Measurements from ENCODE around the gene BARX2.

The BARX2 gene

DNA sequence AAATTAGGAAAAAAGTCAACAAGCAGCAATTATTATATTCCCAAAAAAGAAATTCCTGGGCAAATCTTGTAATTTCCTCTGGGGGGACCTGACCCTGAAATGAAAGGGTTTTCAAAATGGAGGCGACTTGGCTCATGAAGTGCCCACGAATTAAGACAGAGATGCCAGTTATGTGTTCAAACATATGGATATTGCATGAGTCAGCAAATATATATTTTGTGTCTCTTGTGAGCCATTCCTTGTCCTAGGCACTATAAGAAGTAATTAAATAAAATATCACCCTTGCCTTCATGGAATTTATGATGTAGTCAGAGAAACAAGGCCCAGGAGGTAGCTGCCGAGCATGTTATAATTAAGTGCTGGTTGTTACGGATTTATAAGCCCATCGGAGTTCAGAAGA, 68.6 kb downstream of the BARX2 start:
- no peak for DNase-seq (ENCODE audit: low read depth)
- TF ChIP-seq, protein P1, sequence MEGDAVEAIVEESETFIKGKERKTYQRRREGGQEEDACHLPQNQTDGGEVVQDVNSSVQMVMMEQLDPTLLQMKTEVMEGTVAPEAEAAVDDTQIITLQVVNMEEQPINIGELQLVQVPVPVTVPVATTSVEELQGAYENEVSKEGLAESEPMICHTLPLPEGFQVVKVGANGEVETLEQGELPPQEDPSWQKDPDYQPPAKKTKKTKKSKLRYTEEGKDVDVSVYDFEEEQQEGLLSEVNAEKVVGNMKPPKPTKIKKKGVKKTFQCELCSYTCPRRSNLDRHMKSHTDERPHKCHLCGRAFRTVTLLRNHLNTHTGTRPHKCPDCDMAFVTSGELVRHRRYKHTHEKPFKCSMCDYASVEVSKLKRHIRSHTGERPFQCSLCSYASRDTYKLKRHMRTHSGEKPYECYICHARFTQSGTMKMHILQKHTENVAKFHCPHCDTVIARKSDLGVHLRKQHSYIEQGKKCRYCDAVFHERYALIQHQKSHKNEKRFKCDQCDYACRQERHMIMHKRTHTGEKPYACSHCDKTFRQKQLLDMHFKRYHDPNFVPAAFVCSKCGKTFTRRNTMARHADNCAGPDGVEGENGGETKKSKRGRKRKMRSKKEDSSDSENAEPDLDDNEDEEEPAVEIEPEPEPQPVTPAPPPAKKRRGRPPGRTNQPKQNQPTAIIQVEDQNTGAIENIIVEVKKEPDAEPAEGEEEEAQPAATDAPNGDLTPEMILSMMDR (IDR thresholded peaks at IDR 0.05; ENCODE audit: low read length, missing control alignments), result no peak
- no peak overlapping the region for H3K4me3 ChIP-seq (replicated peaks; ENCODE audit: low read depth, low read length)

DNA sequence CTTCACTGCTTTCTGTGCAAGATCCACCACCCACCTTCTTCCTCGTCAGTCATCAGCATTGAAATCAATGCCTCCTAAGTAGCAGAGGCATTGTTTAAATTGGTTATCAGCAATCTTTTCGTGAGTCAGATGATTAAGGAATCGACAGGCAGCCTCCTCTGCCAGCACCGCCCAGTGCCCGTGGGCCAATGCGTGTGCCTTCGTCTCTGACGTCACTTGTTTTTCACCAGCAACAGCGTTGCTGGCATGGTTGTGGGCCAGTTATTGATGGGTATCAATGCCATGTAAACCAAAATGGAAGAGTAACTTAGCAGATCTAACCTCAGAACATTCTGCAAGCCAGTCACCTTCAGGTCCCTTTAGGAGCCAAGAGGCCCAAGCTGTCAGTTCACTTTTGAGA, 69.6 kb downstream of the BARX2 start:
- H3K4me3 ChIP-seq (replicated peaks; ENCODE audit: low read depth, low read length), result no peak overlapping the region
- TF ChIP-seq, protein P1 (IDR thresholded peaks at IDR 0.05; ENCODE audit: low read length, missing control alignments), result no peak
- DNase-seq (ENCODE audit: low read depth), result no peak

DNA sequence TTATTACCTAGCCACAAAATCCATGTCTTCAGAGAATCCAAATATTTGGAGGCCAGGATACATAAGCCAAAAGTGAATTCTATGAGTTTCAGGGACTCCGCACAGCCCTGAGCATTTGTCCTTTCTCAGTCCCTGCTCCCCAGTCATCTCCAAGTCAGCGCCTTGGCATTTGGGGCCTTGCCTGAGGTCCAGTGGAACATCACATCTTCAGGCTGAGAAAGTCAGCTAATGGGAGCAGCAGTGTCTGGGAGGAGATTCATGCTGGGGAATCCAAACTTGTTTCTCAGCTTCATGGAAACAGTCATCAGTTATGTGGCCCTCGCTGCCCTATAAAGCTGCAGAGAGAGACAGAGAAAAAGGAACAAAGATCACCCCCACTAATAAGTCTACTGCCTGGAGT, 70.9 kb downstream of the BARX2 start:
- H3K4me3 ChIP-seq (replicated peaks; ENCODE audit: low read depth, low read length), result no peak overlapping the region
- TF ChIP-seq, protein P1 (IDR thresholded peaks at IDR 0.05; ENCODE audit: low read length, missing control alignments), result no peak
- DNase-seq (ENCODE audit: low read depth), result no peak

DNA sequence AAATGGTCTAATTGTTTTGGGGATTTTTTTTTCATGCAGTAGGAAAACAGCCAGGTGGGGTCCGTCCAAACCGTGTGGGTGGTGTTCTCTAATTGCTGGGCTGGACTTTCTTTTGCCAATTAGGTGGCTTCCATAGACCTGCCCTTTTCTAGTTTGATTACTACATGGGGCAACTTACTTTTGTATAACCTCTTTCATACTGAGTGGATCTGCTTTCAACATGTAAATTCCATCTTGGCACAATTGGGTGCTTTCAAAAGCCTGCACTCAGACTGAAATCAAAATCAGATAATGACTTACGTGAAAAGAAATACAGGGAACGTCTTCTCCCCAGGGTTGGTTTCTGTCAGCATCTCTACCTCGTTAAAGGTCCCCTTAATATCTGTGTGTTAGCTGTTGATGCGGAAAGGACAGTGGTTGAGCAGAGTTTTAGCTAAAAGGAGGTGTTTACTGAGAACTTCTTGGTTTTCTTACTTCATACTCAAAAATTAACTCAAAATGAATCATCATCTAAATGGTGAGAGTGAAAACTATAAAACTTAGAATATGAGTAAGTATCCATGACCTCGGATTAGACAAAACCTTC, 72.1 kb downstream of the BARX2 start:
- DNase-seq (ENCODE audit: low read depth), result no peak
- TF ChIP-seq, protein P1 (IDR thresholded peaks at IDR 0.05; ENCODE audit: low read length, missing control alignments), result no peak
- H3K4me3 ChIP-seq (replicated peaks; ENCODE audit: low read depth, low read length), result no peak overlapping the region

DNA sequence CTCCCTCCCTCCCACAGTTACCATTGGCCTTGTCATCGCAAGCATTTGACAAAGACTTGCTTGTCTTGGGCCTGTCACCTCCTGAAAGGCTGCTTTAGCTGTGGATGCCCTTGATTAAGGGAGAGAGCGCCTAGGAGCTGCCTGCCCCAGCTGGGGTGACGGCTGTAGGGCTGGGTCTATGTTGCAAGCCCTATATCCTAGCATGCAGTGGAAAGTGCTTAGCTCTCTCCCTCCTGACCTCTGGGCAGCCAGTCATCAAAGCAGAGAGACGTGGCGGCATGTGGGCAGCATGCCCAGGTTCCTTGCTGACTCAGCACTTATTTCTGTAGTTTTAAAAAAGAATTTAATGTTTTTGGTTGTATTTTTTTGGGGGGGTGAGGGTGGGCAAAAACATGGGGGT, 75.9 kb downstream of the BARX2 start:
- no peak overlapping the region for H3K4me3 ChIP-seq (replicated peaks; ENCODE audit: low read depth, low read length)
- DNase-seq (ENCODE audit: low read depth), result no peak
- TF ChIP-seq, protein P1 (IDR thresholded peaks at IDR 0.05; ENCODE audit: low read length, missing control alignments), result no peak

DNA sequence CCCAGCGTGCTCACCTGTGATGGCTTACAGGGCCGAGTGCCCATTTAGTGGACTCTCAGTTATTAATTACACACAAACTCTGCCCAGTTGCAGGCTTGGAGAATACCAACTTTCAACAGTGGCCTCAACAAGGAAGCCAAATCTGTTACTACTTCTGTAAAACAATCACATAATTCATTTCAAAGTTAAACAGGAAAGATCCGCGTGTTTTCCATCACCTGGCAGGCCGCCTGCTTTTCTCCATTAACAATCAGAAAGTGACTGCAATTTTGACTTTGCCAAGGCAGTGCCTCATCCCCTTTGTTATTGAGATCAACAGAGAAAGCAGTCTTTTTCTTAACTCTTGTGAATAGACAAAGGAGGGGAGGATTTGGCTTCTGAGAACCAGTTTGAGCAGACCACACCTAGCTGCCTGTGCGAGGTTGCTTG, 77.7 kb downstream of the BARX2 start:
- H3K4me3 ChIP-seq (replicated peaks; ENCODE audit: low read depth, low read length), result no peak overlapping the region
- DNase-seq (ENCODE audit: low read depth), result no peak
- TF ChIP-seq, protein P1 (IDR thresholded peaks at IDR 0.05; ENCODE audit: low read length, missing control alignments), result no peak

DNA sequence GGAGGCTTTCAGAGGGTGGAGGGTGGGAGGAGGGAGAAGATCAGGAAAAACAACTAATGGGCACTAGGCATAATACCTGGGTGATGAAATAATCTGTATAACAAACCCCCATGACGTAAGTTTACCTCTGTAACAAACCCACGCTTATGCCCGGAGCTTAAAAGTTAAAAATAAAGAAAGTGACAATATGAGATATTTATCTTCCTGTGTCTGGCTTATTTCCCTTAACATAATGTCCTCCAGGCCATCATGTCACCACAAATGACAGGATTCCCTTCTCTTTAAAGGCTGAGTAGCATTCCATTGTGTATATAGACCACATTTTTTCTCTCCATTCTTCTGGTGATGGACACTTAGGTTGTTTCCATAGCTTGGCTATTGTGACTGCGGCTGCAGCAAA, 79.5 kb downstream of the BARX2 start:
- DNase-seq (ENCODE audit: low read depth), result no peak
- no peak overlapping the region for H3K4me3 ChIP-seq (replicated peaks; ENCODE audit: low read depth, low read length)
- TF ChIP-seq, protein P1 (IDR thresholded peaks at IDR 0.05; ENCODE audit: low read length, missing control alignments), result no peak

Measured in fibroblast of pulmonary artery (primary cell).